K562 (cell line): ENCODE measurements around the gene ILKAP. TPM values are rescaled to one million over a fixed set of nuclear protein-coding genes. Genes with fewer than 3 reads are reported as not detected.

Experiments used
- ATAC-seq: fragments of 200-7000 bp; cut with Tn5 transposase; 3 replicates; pipeline ENCODE4 v1.9.1; 2020; ENCODE audit warnings: moderate library complexity
- BruUV-seq: library from RNA; stranded (reverse); fragments of 400-500 nt; replicated peaks from 2 replicates; lab custom pipeline; 2021; lab: Mats Ljungman, UMichigan
- CTCF ChIA-PET: fragments of 300-600 bp; formaldehyde crosslinking; extraction: SDS; loops from one replicate; lab custom pipeline; 2021; ENCODE audit warnings: low intra/inter-chr PET ratio; lab: Yijun Ruan, JAX
- POLR2A ChIA-PET: fragments of 300-600, 350-650 bp; sonication (Branson Sonifier 250); formaldehyde crosslinking; extraction: SDS; loops from one replicate; lab custom pipeline; 2021; ENCODE audit warnings: antibody characterized with exemption, inconsistent platforms; lab: Yijun Ruan, JAX
- DNase-seq, 4 experiments: peaks; one replicate each; pipeline versions ENCODE4 v3.0.0 to v3.0.0-alpha.2; 2011 to 2018; ENCODE audit warnings: low spot score in 3 of 4, mixed read lengths in 3 of 4; ENCODE audit errors: extremely low read depth in 1 of 4
- FAIRE-seq: peaks from 2 replicates; lab custom pipeline; 2011; peaks lifted over from hg19 to GRCh38; lab: Jason Lieb, UNC
- H2AFZ ChIP-seq: 2 replicates; pipeline ENCODE4 v1.6.0; 2011; ENCODE audit warnings: low read depth, low read length, control low read depth, inconsistent platforms
- H3K27ac ChIP-seq: fragments of 200-600 bp; 3 replicates; pipeline ENCODE4 v1.8.0; 2011; ENCODE audit warnings: low read depth, mild to moderate bottlenecking, control low read depth, inconsistent platforms, low read length, moderate library complexity, mixed read lengths; ENCODE audit errors: extremely low read depth
- H3K27me3 ChIP-seq, 2 experiments: fragments of 300-600 bp in 1 of 2; 2 replicates in 1 of 2; 3 replicates in 1 of 2; pipeline versions ENCODE4 v1.6.0 to v1.8.0; 2011; ENCODE audit warnings: inconsistent platforms in 2 of 2, low read length in 2 of 2, mild to moderate bottlenecking in 1 of 2, mixed read lengths in 1 of 2, moderate library complexity in 1 of 2; ENCODE audit not compliant: control insufficient read depth in 2 of 2, insufficient read depth in 2 of 2
- H3K36me3 ChIP-seq: fragments of 300-600 bp; 3 replicates; pipeline ENCODE4 v1.8.0; 2011; ENCODE audit warnings: mild to moderate bottlenecking, low read length, inconsistent platforms; ENCODE audit not compliant: control insufficient read depth, insufficient read depth
- H3K4me1 ChIP-seq, 2 experiments: fragments of 200-600 bp in 1 of 2; replicated peaks in 1 of 2; 2 replicates in 1 of 2; 3 replicates in 1 of 2; pipeline versions ENCODE4 v1.5.1 to v1.8.0; 2011; ENCODE audit warnings: inconsistent platforms in 2 of 2, low read length in 2 of 2, mild to moderate bottlenecking in 1 of 2, mixed read lengths in 1 of 2, moderate library complexity in 1 of 2; ENCODE audit not compliant: control insufficient read depth in 2 of 2, insufficient read depth in 2 of 2
- H3K4me2 ChIP-seq: 2 replicates; pipeline ENCODE4 v1.6.1; 2011; ENCODE audit warnings: low read length, control low read depth, inconsistent platforms, mixed read lengths; ENCODE audit not compliant: insufficient read depth
- H3K4me3 ChIP-seq: fragments of 200-600 bp; sonication (generic), shearing (Covaris generic); 2 replicates; pipeline ENCODE4 v1.5.1; 2016; ENCODE audit warnings: control low read depth, inconsistent platforms
- H3K79me2 ChIP-seq: fragments of 200-600 bp; 3 replicates; pipeline ENCODE4 v1.8.0; 2011; ENCODE audit warnings: low read length, inconsistent platforms; ENCODE audit not compliant: control insufficient read depth, insufficient read depth
- H3K9ac ChIP-seq, 2 experiments: 2 replicates each; pipeline versions ENCODE4 v1.6.0 to v1.6.1; 2011; ENCODE audit warnings: low read depth in 2 of 2, low read length in 2 of 2, control low read depth in 1 of 2, inconsistent platforms in 1 of 2, mild to moderate bottlenecking in 1 of 2, mixed read lengths in 1 of 2; ENCODE audit not compliant: insufficient read depth in 1 of 2
- H3K9me1 ChIP-seq: one replicate; pipeline ENCODE4 v1.6.0; 2011; ENCODE audit warnings: inconsistent platforms, mild to moderate bottlenecking, low read length, moderate library complexity; ENCODE audit not compliant: control insufficient read depth, insufficient read depth
- H3K9me3 ChIP-seq: replicated peaks from 2 replicates; pipeline ENCODE4 v1.5.1; 2011; ENCODE audit warnings: low read depth, low read length, inconsistent platforms; ENCODE audit not compliant: control insufficient read depth, insufficient read depth
- H4K20me1 ChIP-seq: replicated peaks from 2 replicates; pipeline ENCODE4 v1.6.1; 2011; ENCODE audit warnings: low read length, inconsistent platforms, mixed read lengths; ENCODE audit not compliant: control insufficient read depth, insufficient read depth
- CREB5 ChIP-seq: fragments of 250-450 bp; sonication (Bioruptor Pico); IDR thresholded peaks from 2 replicates; pipeline ENCODE4 v1.5.0; 2020; ENCODE audit warnings: mild to moderate bottlenecking
- SFPQ ChIP-seq: fragments of 200-400 bp; formaldehyde crosslinking; IDR thresholded peaks from 2 replicates; pipeline ENCODE4 v1.6.1; 2017; ENCODE audit warnings: mild to moderate bottlenecking, low read depth, low read length, moderate library complexity
- SPI1 ChIP-seq: IDR thresholded peaks from 2 replicates; pipeline ENCODE4 v1.6.1; 2011; ENCODE audit warnings: low read depth, low read length, control low read depth, borderline replicate concordance
- ZNF398 ChIP-seq: fragments of 250-450 bp; sonication (Bioruptor Pico); IDR thresholded peaks from 2 replicates; pipeline ENCODE4 v1.8.0; 2021; ENCODE audit warnings: moderate library complexity, mild to moderate bottlenecking, inconsistent platforms
- ZNF407 ChIP-seq: fragments of 450-650 bp; IDR thresholded peaks from 2 replicates; pipeline ENCODE4 v1.6.1; 2016; ENCODE audit warnings: low read depth
- WGBS: fragments of 100-300 bp; shearing (Covaris generic); methylation state at CpG from one replicate; pipeline ENCODE4 v1.1.6; 2016; ENCODE audit warnings: low coverage, mixed read lengths; ENCODE audit not compliant: insufficient coverage; ENCODE audit errors: missing lambda C conversion rate; 5-methylcytosine and 5-hydroxymethylcytosine counted together
- in situ Hi-C: fragments of 300-500 bp; cut with MboI; formaldehyde crosslinking; loops from 4 replicates; pipeline ENCODE4 v1.15.0; 2018; ENCODE audit warnings: inconsistent platforms, mixed read lengths
- intact Hi-C: fragments of 100-400 bp; cut with micrococcal nuclease; formaldehyde crosslinking; loops from 2 replicates; pipeline ENCODE4 v1.14.2; 2022
- polyA plus RNA-seq, 8 experiments: library from polyadenylated mRNA; depleted of rRNA in 4 of 8; stranded (reverse) in 5 of 8; unstranded in 3 of 8; fragments of >200 nt; fragmentation: Nextera tagmentation in 2 of 8; fragmentation: Illumina TruSeq in 1 of 8; extraction: Ambion mirVana in 2 of 8; extraction: Trizol in 1 of 8; gene quantifications; 2 replicates each; pipeline versions ENCODE4 v1.2.1 to v1.2.3, GENCODE V29; 2011 to 2014; ENCODE audit warnings: inconsistent platforms in 1 of 8, missing spikeins in 1 of 8
- total RNA-seq, 7 experiments: library from RNA; depleted of rRNA in 6 of 7; stranded (reverse); fragments of >200 nt in 6 of 7; fragmentation: Illumina TruSeq in 2 of 7; extraction: Trizol in 2 of 7; gene quantifications; 2 replicates each; pipeline versions ENCODE4 v1.2.1 to v1.2.3, GENCODE V29; 2011 to 2021; ENCODE audit warnings: low replicate concordance in 1 of 7

The ILKAP gene
- total and polyA plus RNA-seq, 9 of the 15 experiments (the other 6 are each of a cell fraction or from before 2014, with no cell fraction given) = 3.1 to 43.9 (median 20.7) TPM

GRCh38 chr2:238130111-238130695 is 73.3 kb downstream of the ILKAP start:
- peaks cover 0 to 56% of the 10 kb centered on the region in 2 experiments; a peak in 3 of 5 replicates for H3K4me1 ChIP-seq
- H3K79me2 ChIP-seq = no peaks in the 10 kb centered on the region
- DNase-seq (no peak), FAIRE-seq (no peak), ATAC-seq (no peak)
- H2AFZ ChIP-seq = no peak overlapping the region
- no peak overlapping the region for H3K9ac ChIP-seq
- H3K4me2 ChIP-seq = no peak overlapping the region
- in situ Hi-C loops = no loop called here
- H3K4me3 ChIP-seq = no peak overlapping the region
- TF ChIP-seq SFPQ = no peak
- no peak for TF ChIP-seq ZNF398 (CRISPR knock-in tag)
- no peak for TF ChIP-seq CREB5 (CRISPR knock-in tag)
- TF ChIP-seq ZNF407 = no peak
- no peak for TF ChIP-seq SPI1
- no TSS peak for BruUV-seq
- ChIA-PET CTCF (no interaction called here), POLR2A (no interaction called here)
- H3K9me3 ChIP-seq = 0 out of 2 replicates have a peak, but pooled peaks cover 2% of the 10 kb centered on the region
- no peaks in the 10 kb centered on the region for H4K20me1 ChIP-seq
- H3K27me3 ChIP-seq = peaks cover 5 to 49% of the 10 kb centered on the region in 2 experiments; a peak in 4 of 5 replicates
- H3K36me3 ChIP-seq = no peaks in the 10 kb centered on the region
- H3K9me1 ChIP-seq = no peaks in the 10 kb centered on the region
- intact Hi-C loops = loop anchor here (10.0 kb wide), 1 partner anchor 275 kb away; the partner anchor contains the start of gene RAMP1
- WGBS = 19% methylated on average over 17 of the region's 28 CpGs
- no peak overlapping the region for H3K27ac ChIP-seq
